T-helper 1 cell treated with Interleukin-12 subunit alpha and Interleukin-12 subunit beta and Interleukin-4 antibody, amounts not matched to agents 30 μg/mL and 1 μg/mL, for 36 hours (primary cell): ENCODE data around the gene STAC3.

ENCODE experiments used
- H3K27ac Mint-ChIP-seq: one replicate; pipeline ENCODE4 v1.8.0; 2021; ENCODE audit warnings: mild to moderate bottlenecking, mixed read lengths
- H3K27me3 Mint-ChIP-seq: one replicate; pipeline ENCODE4 v1.8.0; 2021; ENCODE audit warnings: low read depth, mixed read lengths
- H3K36me3 Mint-ChIP-seq: one replicate; pipeline ENCODE4 v1.8.0; 2021; ENCODE audit warnings: low read depth, mixed read lengths
- H3K4me1 Mint-ChIP-seq: one replicate; pipeline ENCODE4 v1.8.0; 2021; ENCODE audit warnings: low read depth, mixed read lengths
- H3K4me3 Mint-ChIP-seq: one replicate; pipeline ENCODE4 v1.8.0; 2021; ENCODE audit warnings: mild to moderate bottlenecking, moderate library complexity, mixed read lengths
- H3K9me3 Mint-ChIP-seq: one replicate; pipeline ENCODE4 v1.8.0; 2021; ENCODE audit warnings: mixed read lengths

The STAC3 gene

GRCh38 chr12:57235017-57235727, 15.8 kb downstream of the STAC3 start:
- Mint-ChIP-seq H3K4me1 (peaks cover 42% of the 10 kb centered on the region), H3K27ac (no peak overlapping the region), H3K9me3 (no peaks in the 10 kb centered on the region), H3K4me3 (no peak overlapping the region), H3K27me3 (peaks cover 23% of the 10 kb centered on the region), H3K36me3 (peaks cover 38% of the 10 kb centered on the region)

DNA sequence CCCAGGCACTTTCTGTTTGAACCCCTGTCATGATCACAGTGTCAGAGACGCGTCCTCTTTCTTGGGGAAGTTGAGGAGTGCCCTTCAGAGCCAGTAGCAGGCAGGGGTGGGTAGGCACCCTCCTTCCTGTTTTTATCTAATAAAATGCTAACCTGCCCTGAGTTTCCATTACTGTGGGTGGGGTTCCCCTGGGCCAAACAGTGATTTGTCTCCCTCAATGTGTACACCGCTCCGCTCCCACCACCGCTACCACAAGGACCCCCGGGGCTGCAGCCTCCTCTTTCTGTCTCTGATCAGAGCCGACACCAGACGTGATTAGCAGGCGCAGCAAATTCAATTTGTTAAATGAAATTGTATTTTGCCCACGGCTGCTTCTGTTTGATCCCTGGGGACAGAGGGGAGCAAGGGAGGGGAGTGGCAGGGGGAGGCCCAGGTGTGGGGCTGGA, 16.4 kb downstream of the STAC3 start:
- H3K36me3 Mint-ChIP-seq = peaks cover 42% of the 10 kb centered on the region
- no peaks in the 10 kb centered on the region for H3K9me3 Mint-ChIP-seq
- peaks cover 21% of the 10 kb centered on the region for H3K27me3 Mint-ChIP-seq
- H3K27ac Mint-ChIP-seq = peak overlapping the region; percentile 45
- H3K4me3 Mint-ChIP-seq = no peak overlapping the region
- H3K4me1 Mint-ChIP-seq = peaks cover 39% of the 10 kb centered on the region

DNA sequence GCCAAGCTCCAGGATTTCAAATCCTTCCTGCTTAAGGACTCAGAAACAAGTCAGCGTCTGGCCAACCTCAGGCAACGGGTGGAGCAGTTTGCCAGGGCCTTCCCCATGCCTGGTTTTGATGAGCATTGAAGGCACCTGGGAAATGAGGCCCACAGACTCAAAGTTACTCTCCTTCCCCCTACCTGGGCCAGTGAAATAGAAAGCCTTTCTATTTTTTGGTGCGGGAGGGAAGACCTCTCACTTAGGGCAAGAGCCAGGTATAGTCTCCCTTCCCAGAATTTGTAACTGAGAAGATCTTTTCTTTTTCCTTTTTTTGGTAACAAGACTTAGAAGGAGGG, 16.8 kb downstream of the STAC3 start:
- H3K9me3 Mint-ChIP-seq = no peaks in the 10 kb centered on the region
- no peak overlapping the region for H3K4me3 Mint-ChIP-seq
- H3K27me3 Mint-ChIP-seq = peaks cover 18% of the 10 kb centered on the region
- H3K36me3 Mint-ChIP-seq = peaks cover 45% of the 10 kb centered on the region
- peak overlapping the region; percentile 45 for H3K27ac Mint-ChIP-seq
- H3K4me1 Mint-ChIP-seq = peaks cover 38% of the 10 kb centered on the region

GRCh38 chr12:57233357-57234232, 17.4 kb downstream of the STAC3 start:
- no peak overlapping the region for H3K27ac Mint-ChIP-seq
- no peaks in the 10 kb centered on the region for H3K9me3 Mint-ChIP-seq
- peaks cover 14% of the 10 kb centered on the region for H3K27me3 Mint-ChIP-seq
- peaks cover 45% of the 10 kb centered on the region for H3K36me3 Mint-ChIP-seq
- H3K4me1 Mint-ChIP-seq = peaks cover 40% of the 10 kb centered on the region
- no peak overlapping the region for H3K4me3 Mint-ChIP-seq

GRCh38 chr12:57232156-57232756, 18.7 kb downstream of the STAC3 start:
- Mint-ChIP-seq H3K4me3 (no peak overlapping the region), H3K36me3 (peaks cover 41% of the 10 kb centered on the region), H3K9me3 (no peaks in the 10 kb centered on the region), H3K4me1 (peaks cover 40% of the 10 kb centered on the region), H3K27me3 (peaks cover 9% of the 10 kb centered on the region), H3K27ac (no peak overlapping the region)

- no peak overlapping the region for H3K27ac Mint-ChIP-seq
- peaks cover 11% of the 10 kb centered on the region for H3K27me3 Mint-ChIP-seq
- no peaks in the 10 kb centered on the region for H3K9me3 Mint-ChIP-seq
- H3K36me3 Mint-ChIP-seq = peaks cover 39% of the 10 kb centered on the region
- H3K4me3 Mint-ChIP-seq = peak overlapping the region; percentile 99
- peaks cover 40% of the 10 kb centered on the region for H3K4me1 Mint-ChIP-seq
Observed at GRCh38 chr12:57231276-57232021, 19.5 kb downstream of the STAC3 start.

GRCh38 chr12:57230381-57231155, 20.4 kb downstream of the STAC3 start:
- Mint-ChIP-seq H3K36me3 (peaks cover 39% of the 10 kb centered on the region), H3K4me1 (peaks cover 41% of the 10 kb centered on the region), H3K27ac (peak overlapping the region; percentile 95), H3K4me3 (peak overlapping the region; percentile 99), H3K27me3 (peaks cover 20% of the 10 kb centered on the region), H3K9me3 (no peaks in the 10 kb centered on the region)

- Mint-ChIP-seq H3K27ac (peak within 1 kb of the TSS; percentile 95), H3K9me3 (no peaks in the 10 kb centered on the region), H3K27me3 (peaks cover 26% of the 10 kb centered on the region), H3K4me1 (peaks cover 46% of the 10 kb centered on the region), H3K4me3 (peak within 1 kb of the TSS; percentile 99), H3K36me3 (peaks cover 39% of the 10 kb centered on the region)
Observed at GRCh38 chr12:57229634-57230380, 21.2 kb downstream of the STAC3 start, which contains the start of gene SHMT2. Gene SHMT2, plus strand, starts transcription at chr12:57229711. Its CDS starts 68 bp downstream, at chr12:57229779.

DNA sequence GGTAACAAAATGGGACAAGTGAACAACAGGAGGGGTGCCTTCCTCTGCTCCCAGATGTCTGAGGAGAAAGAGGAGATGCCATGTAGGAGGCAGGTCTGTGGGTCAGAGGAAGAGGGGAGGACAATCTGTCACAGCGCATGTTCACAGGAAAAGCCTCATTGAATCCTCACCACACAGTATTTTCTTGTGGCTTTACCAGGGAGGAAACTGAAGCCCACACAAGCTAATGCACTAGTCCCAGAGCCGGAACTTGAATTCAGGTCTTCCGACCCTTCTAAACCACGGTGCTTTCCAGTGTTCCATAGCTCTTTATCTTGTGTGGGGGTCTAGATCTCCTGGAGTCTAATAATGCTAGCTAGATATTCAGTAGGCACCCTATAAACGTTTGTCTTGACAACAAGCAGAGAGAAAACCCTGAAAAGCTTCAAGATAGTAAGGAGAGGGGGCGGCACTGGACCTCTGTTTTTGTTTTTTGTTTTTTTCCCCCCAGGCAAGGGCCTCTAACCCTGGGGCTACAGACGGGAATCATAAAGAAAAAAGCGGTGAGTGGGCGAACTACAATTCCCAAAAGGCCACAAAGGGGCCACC, 21.8 kb downstream of the STAC3 start:
- Mint-ChIP-seq H3K4me3 (peak overlapping the region; percentile 99), H3K27ac (peak overlapping the region; percentile 95), H3K9me3 (no peaks in the 10 kb centered on the region), H3K36me3 (peaks cover 33% of the 10 kb centered on the region), H3K4me1 (peaks cover 45% of the 10 kb centered on the region), H3K27me3 (peaks cover 33% of the 10 kb centered on the region)

DNA sequence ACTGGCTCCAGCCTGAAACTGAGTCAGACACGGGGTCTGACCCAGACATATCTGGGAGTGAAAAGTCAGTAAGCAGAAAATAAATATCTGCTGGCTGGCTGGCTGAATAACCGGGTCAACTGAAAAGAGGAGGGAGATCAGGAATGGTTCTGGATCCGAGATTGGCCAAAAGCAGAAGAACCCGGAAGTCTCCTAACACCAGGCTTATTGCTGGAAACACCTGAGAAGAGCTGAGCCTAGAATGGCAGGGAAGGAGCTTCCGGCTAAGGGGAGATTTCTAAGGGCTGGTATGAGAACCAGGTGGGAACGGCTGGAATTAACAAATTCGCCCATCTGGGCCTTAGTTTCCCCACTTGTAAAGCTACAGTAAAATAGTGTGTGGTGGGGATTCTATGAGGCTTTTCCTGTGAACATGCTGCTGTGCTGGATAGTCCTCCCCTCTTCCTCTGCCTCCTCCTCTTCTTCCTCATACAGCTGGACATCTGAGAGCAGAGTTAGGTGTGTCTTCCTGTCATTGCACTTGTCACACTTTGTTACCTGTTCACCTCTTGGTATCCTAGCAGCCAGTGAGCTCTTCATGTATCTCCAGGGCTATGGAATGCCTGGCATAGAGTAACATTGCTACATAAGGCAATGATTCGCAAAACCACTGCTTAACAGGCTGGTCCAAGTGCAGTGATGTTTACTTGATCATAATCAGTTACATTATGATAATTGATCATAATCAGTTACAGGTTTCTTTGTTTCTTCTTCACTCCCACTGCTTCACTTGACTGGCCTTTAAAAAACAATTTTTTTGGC, 23.5 kb downstream of the STAC3 start:
- Mint-ChIP-seq H3K27ac (peak overlapping the region; percentile 4), H3K36me3 (peaks cover 18% of the 10 kb centered on the region), H3K4me3 (no peak overlapping the region), H3K27me3 (peaks cover 49% of the 10 kb centered on the region), H3K9me3 (no peaks in the 10 kb centered on the region), H3K4me1 (peaks cover 52% of the 10 kb centered on the region)

- Mint-ChIP-seq H3K27ac (no peak overlapping the region), H3K36me3 (peaks cover 17% of the 10 kb centered on the region), H3K27me3 (peaks cover 57% of the 10 kb centered on the region), H3K4me3 (peak overlapping the region; percentile 71), H3K9me3 (no peaks in the 10 kb centered on the region), H3K4me1 (peaks cover 52% of the 10 kb centered on the region)
Observed at GRCh38 chr12:57226588-57227314, 24.2 kb downstream of the STAC3 start.
